ACHN (cell line): Measurements from ENCODE around the gene FOSB.

Source experiments
- DNase-seq: peaks from one replicate; pipeline ENCODE4 v3.0.0-alpha.2; 2015
- in situ Hi-C: cut with HindIII; loops from 2 replicates; pipeline ENCODE4 v1.10.0; 2017; ENCODE audit warnings: low sequenced_read_pairs, low pct_ligation_motif_present, low pct_unique_long_range_greater_than_20kb

The FOSB gene

DNA sequence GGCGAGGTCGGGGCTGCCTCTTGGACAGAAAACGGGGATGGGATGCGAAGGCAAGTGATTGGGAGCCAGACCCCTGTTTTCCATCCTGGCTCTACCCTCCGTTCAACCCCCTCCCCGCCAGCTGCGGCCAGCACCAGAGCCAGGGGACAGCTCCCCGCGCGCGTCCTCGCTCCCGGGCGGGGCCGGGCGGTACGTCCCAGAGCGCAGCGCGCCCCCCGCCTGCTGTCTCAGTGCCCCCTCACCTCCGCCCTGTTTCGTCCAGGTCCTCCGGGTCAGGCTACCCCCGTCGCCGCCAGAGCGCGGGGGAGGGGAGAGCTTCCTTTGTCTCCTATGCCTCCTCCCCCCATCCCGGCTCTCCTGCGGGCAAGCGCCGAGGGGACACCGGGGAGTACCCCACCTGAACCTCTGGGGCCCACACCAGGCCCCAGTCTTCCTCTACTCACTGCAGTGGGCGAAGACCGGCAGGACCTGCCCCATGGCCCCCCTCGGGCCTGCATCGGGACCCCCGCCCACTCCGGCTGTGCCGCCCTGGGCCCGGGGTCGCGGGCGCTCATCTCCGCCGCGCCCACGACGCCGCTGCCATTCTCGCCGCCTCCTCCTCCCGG, 28.7 kb downstream of the FOSB start:
- DNase-seq, result no peak
- in situ Hi-C loops, result no loop called here

DNA sequence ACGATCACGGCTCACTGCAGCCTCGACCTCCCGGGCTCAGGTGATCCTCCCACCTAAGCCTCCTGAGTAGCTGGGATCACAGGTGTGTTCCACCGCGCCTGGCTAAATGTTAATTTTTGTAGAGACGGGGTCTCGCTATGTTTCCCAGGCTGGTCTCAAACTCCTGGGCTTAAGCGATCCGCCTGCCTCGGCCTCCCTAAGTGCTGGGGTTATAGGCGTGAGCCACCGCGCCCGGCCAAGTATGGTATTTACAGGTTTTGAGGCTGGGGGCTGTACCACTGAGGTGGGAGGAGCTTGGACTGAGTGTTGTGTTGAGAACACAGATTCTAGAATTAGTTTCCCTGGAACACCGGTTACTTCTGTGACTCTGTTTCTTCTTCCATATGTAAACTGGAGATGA, 30.0 kb downstream of the FOSB start:
- in situ Hi-C loops, result no loop called here
- DNase-seq, result no peak

DNA sequence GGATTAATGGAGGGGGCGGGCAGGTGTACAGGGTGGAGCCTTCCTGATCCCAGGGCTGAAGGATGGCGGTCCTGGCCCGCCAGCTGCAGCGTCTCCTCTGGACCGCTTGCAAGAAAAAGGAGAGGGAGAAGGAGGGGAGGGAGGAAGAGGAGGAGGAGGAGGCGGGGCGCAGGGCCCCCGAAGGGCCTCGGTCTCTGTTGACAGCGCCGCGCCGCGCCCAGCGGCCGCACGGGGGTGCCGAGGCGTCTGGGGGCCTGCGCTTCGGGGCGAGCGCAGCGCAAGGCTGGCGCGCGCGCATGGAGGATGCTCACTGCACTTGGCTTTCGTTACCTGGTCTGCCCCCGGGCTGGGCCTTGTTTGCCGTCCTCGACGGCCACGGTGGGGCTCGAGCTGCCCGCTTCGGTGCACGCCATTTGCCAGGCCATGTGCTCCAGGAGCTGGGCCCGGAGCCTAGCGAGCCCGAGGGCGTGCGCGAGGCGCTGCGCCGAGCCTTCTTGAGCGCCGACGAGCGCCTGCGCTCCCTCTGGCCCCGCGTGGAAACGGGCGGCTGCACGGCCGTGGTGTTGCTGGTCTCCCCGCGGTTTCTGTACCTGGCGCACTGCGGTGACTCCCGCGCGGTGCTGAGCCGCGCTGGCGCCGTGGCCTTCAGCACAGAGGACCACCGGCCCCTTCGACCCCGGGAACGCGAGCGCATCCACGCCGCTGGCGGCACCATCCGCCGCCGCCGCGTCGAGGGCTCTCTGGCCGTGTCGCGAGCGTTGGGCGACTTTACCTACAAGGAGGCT, 30.8 kb downstream of the FOSB start, which contains the start of gene PPM1N:
PPM1N (plus strand) TSS at position 33 of the 785 bp plus-strand sequence; CDS start at position 63, 30 bp downstream.
- DNase-seq, result no peak
- in situ Hi-C loops, result no loop called here

DNA sequence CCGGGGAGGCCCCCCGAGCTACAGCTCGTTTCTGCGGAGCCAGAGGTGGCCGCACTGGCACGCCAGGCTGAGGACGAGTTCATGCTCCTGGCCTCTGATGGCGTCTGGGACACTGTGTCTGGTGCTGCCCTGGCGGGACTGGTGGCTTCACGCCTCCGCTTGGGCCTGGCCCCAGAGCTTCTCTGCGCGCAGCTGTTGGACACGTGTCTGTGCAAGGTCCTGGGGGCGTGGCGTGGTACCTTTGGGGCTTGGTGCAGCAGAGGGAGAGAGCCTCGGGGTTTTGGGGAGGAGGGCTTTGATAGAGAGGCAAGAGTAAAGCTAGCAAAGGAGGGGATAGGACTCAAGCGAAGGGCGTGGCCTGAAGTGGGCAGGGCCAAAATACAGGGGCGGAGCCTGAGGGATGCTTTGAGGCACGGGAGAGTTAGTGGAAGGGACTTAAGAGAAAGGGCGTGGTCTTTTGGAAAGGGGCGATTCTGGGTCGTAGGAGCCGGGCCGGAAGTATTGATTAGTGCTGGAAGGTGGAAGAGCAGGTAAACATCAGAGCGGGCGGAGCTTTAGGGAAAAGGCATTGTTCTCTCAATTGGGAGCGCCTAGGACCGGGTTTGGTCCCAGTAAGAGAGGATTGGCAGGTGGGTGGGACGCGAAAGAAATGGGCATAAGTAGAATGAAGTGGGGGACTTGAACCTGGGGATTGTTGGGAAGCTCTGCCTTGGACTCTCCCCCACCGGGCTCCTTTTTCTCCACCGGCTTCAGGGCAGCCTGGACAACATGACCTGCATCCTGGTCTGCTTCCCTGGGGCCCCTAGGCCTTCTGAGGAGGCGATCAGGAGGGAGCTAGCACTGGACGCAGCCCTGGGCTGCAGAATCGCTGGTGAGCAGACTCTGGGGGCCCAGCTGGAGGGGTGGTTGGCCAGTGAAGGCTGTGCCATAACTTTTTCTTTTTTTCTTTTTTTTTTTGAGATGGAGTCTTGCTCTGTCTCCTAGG, 31.7 kb downstream of the FOSB start:
- DNase-seq, result no peak
- in situ Hi-C loops, result no loop called here

DNA sequence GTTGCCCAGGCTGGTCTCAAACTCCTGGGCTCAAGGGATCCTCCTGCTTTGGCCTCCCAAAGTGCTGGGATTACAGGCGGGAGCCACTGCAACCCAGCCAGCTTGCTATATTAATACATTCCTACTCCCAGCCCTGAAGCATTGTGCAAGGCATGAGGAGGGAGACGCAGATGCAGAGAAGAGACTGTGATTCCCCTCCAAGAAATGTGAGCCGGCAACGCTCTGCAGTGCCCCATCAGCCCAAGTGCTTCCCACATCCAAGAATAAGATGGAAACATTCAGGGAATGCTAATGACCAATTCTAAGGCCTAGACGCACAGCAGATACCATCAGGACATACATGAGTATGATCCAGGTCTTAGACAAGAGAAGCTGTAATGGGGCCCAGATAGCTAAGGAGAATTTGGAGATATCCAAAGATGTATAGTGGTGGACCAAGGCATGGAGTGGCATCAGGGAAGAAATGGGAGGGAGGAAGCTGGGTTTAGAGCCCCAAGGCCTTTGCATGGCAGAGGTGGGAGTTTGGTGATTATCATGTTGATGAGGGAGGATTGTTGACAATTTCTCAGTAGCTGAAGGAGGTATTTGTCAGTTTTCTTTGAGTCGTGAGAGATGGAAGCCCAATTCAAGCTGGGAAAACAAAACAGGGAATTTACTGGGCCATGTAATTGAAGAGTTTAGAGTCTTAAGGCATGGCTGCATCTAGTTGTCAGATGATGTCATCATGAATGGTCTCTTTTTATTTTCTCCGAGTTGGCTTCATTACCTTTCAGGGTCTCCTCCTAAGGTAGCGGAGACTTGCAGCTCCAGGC, 33.3 kb downstream of the FOSB start:
- DNase-seq, result no peak
- in situ Hi-C loops, result no loop called here

DNA sequence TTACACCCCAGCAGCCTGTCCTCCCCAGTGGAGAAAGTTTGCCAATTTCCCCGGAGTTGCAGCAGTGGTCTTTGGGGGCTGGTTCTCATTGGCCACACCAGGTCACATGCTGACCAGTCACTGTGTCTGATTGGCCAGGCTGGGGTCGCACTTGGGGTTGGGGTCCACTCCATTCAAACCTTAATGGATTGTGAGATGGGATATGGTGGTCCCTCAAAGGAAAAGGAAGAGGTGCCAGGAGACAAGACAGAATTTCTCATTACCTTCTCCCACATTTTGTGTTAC, 33.9 kb downstream of the FOSB start:
- no peak for DNase-seq
- in situ Hi-C loops, result no loop called here

DNA sequence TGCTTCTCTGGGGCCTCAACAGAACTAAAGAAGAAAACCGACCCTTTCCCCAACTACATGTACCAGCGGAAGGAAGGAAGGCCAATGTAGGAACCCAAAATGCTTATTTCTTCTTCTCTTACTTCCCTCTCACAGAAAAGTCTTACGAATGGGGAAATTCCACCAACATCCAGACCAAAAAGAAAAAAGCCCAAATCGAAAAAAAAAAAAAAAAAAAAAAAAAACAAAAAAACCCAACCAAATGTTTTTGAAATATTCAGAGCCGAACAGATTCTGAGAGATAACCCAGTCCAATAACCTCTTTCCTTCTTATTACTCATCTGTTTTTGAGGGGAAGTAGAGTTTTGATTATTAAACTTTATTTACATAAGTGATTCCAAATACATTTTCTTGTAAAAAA, 34.3 kb downstream of the FOSB start:
- in situ Hi-C loops, result no loop called here
- DNase-seq, result no peak

DNA sequence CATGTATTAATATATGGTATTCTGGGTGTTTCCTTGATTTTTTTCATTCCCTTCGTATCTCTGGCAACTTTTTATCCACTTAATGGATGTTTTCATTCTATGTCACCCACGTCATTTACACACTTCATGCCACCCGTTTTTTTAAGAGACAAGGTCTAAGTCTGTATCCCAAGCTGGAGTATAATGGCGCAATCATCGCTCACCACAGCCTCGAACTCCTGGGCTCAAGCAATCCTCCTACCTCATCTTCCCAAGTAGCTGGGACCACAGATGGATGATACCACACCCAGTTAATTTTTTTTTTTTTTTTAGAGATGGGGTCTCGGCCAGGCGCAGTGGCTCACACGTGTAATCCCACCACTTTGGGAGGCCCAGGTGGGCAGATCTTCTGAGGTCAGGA, 36.1 kb downstream of the FOSB start:
- no peak for DNase-seq
- in situ Hi-C loops, result no loop called here

DNA sequence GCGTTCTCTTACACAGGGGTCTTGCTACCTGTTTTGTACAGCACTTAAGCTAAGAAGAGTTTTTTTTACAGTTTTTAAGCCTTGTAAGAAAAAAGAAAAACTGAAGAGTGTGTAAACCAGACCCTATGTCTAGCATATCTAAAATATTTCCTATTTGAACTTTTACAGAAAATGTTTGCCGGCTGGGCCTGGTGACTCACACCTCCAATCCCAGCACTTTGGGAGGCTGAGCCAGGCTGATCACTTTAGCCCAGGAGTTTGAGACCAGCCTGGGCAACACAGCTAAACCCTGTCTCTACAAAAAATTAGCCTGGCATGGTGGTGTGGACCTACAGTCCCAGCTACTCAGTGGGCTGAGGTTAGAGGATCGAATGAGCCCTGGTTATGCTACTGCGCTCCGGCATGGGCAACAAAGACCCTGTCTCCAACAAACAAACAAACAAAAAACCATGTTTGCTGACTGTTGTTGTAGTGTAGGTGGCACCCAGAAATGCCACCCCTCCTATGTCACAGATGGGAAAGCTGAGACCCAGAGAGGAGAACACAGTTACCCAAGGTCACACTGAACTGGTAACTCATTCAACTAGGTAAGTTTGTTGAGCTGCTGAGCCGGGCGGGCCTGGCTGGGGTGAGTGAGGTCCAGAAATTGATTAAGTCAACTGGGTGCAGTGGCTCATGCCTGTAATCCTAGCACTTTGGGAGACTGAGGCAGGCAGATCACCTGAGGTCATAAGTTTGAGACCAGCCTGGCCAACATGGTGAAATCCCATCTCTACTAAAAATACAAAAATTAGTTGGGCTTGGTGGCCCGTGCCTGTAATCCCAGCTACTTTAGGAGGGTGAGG, 37.6 kb downstream of the FOSB start:
- DNase-seq, result no peak
- in situ Hi-C loops, result no loop called here

DNA sequence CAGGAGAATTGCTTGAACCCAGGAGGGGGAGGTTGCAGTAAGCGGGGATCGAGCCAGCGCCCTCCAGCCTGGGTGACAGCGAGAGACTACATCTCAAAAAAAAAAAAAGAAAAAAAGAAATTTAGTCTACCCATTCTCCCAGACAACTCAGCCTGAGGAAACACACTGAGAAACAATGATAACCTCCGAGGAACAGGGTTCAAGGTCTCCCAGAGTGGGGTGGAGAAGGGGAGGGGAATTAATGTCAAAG, 38.1 kb downstream of the FOSB start:
- in situ Hi-C loops, result no loop called here
- no peak for DNase-seq

DNA sequence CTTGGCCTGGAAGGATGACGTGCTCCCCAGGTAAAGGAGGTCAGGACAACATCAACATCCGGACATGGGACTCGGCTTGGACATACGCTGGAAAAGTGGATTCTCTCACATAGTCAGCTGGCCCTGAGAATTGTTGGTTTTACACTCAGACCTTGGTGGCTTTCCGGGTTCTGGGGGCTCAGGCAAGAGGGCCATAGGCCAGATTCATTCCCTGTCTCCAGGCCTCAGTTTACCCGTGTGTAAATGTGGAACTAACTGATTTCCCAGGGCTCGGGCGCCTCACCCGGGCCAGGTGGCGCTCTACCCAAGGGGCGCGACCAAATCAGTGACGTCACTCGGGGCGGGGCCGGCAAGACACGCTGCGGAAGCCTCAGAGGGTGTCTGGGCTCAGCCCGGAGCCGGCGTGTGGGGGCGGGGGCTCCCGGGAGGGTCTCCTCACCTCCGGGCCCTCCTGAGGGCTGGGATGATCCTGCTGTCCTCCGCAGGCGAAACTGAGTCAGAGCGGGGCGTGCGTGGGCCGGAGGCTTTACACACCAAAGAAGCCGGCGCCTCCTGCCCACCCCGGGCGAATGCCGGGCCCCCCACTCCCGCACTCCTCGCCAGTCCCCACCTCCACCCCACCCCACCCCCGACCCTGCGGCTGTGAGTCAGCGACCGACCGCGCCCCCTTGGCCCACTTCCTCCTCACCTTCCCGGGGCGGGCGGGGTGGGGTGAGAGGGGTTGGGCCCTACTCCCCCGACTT, 38.6 kb downstream of the FOSB start:
- peak; percentile 90 for DNase-seq
- in situ Hi-C loops, result no loop called here

DNA sequence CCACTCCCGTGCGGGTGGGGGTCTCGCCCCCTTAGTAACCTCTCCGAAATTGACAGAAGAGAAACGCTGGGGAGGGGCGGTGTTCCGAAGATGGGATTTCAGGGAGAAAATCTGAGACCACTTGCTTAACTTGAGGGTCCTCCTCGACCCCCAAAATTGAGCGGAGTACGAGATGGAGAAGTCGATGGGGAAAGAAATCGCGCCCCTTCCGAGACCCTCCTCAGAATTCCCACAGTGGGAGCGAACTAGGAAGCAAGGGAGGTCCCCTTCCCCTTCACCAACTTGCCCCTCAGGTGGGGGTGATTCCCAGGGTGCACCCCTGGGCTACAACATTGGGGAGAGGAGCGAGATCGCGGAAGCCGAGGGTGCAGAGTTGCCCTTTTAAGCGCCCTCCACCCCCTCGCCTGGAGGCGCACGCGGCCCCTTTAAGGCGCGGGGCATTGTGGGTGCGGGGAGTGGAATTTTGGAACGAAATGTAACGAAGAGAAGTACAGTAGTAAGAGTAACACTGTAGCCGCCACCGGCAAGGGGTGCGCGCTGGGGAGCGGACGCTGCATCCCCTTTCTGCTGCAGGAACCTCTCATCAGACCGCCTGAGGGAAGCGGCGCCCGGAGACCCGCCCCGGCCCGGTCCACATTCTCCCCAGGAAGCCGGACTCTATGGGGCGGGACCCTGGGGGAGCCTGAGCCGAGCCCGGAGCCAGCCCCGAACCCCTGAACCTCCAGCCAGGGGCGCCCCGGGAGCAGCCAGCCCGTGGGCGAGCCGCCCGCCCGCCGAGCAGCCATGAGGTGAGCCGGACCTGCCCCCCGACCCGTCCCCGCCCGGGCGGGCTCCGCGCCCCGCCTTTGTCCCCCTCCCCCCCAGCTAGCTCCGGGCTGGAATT, 39.4 kb downstream of the FOSB start, which contains the start of gene VASP:
VASP (plus strand) TSS at position 491 of the 883 bp plus-strand sequence; CDS start at position 784, 293 bp downstream.
- in situ Hi-C loops, result no loop called here
- peak; percentile 85 for DNase-seq

DNA sequence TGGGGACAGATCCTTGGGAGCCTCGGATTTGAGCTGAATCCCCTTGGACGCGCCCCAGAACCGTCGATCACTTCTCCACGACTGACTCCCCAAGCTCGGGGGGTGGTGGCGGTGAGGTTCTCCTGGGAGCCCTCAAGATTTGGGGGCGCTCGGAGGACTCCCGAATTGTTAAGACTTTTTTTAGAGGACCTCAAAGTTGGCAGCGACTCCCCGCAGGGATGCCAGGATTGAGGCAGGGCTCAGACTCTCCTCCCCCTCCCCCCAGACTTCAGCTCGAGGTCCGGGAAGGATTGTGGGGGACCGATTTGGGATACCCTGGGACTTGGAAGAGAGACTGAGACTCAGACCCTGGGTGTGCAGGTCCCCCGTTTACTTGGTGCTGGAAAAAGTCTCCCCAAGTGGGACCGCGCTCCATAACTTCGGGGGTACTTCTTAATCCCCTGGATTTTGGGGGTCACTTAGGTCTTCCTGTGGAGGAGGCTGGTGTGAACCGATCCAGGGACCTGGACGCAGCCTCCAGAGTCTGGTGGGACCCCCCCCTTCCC, 40.1 kb downstream of the FOSB start:
- DNase-seq, result no peak
- in situ Hi-C loops, result no loop called here

DNA sequence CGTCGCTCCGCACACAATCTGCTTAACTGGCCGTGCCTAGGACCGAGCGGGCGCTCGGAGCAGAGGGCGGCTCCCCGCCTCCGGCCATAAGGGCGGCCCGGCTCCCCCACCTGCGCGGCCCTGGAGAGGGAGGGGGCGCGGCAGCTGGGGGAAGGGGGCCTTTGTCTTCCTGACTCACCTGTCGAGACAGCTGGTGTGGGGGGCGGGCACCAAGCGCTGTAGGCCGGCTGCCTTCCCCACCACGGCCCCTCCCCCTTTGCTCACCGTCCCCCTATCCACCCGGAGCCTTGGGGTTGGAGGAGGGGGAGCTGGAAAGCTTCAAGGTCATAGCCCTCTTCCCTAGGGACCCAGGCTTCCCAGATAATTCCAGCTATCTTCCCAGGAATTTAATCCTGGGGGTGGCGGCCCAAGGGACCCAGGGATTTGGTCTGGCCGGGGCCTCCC, 40.6 kb downstream of the FOSB start:
- DNase-seq, result peak; percentile 22
- in situ Hi-C loops, result no loop called here

DNA sequence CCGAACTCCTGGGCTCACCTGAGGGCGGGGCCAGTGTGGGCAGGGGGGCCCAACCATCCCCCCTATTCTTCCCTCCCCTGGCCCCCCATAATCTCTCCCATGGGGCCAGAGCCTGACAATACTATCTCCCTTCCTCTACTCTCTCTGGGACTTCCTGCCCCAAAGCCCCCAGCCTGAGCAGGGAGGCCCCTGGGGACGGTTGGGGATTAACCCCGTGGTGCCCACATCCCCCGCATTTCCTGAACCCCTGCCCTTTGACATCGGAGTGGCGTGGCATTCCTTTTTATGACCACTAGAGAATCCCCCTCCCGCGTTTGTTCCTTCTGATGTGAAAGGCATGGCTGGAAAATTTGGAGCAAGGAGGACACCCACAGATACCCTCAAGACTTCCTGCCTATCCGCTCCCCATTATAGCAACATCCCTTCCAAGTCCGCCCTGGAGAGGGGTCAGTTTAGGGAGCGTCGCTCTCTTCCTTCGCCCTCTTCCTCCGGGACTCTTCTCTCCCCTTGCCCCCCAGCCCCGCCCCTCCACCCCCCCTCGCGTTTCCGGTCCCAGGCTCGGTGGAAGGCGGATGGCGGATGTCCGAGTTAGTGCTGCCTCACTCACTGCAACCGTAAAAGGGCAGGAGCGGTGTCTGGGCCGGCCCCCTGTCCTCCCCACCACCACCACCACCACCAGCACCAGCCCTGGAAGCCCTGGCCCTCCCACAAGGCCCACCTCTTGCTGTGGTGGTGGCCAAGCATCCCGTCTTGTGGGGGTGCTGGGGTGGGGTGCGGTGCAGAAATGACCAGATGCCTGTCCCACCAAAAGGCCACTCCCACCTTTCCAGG, 41.3 kb downstream of the FOSB start:
- peak; percentile 61 for DNase-seq
- in situ Hi-C loops, result no loop called here
